ENCODE data around the gene GCLC. TPM values are rescaled to one million over a fixed set of nuclear protein-coding genes. Genes with fewer than 3 reads are reported as not detected.

GCLC gene
- total and polyA plus RNA-seq, 5 donors from 2014 or later: 8.0 to 19.9 (median 9.6) TPM

DNA sequence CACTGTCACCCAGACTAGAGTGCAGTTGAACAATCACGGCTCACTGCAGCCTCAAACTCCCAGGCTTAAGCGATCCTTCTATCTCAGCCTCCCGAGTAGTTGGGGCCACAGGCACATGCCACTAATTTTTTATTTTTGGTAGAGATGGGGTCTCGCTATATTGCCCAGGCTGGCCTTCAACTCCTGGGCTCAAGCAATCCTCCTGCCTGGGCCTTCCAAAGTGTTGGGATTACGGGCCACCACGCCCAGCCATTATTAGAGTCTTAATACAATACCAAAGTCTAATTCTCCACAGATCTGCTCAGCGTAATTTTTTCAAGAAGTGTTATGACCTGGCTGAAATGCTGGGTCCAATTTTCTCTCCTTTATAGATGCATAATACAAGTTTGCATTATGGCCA is 3.0 kb downstream of the GCLC start:
- no peaks in the 10 kb centered on the region for H3K9me3 Mint-ChIP-seq
- no peaks in the 10 kb centered on the region for H3K27me3 Mint-ChIP-seq
- no peaks in the 10 kb centered on the region for H3K9me3 ChIP-seq (ENCODE audit: control insufficient read depth in 2 of 2, low read length in 2 of 2)
- H3K27ac ChIP-seq (ENCODE audit: insufficient read depth, low read length, poor library complexity, severe bottlenecking): no peak overlapping the region
- no peaks in the 10 kb centered on the region for H3K27me3 ChIP-seq (ENCODE audit: control insufficient read depth, insufficient read depth, low read length)
- no peak for ATAC-seq (ENCODE audit: low read depth in 2 of 2)
- peaks cover 34% of the 10 kb centered on the region for H3K4me1 ChIP-seq (ENCODE audit: control insufficient read depth, insufficient read depth, low read length, poor library complexity, severe bottlenecking)
- H3K4me3 ChIP-seq (ENCODE audit: low read depth, low read length): no peak overlapping the region
- DNase-seq: no peak
- H3K36me3 Mint-ChIP-seq: peaks cover 16% of the 10 kb centered on the region
- peaks cover 33 to 77% (median 60%) of the 10 kb centered on the region in 4 donors for H3K4me1 Mint-ChIP-seq
- no peaks in the 10 kb centered on the region for H3K36me3 ChIP-seq (ENCODE audit: control insufficient read depth, insufficient read depth, low read length)
- H3K27ac Mint-ChIP-seq: no peak overlapping the region
- H3K4me3 Mint-ChIP-seq: peak overlapping the region in 3 of 4 donors; percentile 38 to 46 (median 38)

- no peaks in the 10 kb centered on the region for H3K27me3 ChIP-seq (ENCODE audit: control insufficient read depth, insufficient read depth, low read length)
- Mint-ChIP-seq H3K4me3 (peak overlapping the region in 3 of 4 donors; percentile 0 to 54 (median 3)), H3K4me1 (peaks cover 34 to 77% (median 52%) of the 10 kb centered on the region in 4 donors)
These were observed 4.7 kb downstream of the GCLC start for GRCh38 chr6:53540129-53540692.

DNA sequence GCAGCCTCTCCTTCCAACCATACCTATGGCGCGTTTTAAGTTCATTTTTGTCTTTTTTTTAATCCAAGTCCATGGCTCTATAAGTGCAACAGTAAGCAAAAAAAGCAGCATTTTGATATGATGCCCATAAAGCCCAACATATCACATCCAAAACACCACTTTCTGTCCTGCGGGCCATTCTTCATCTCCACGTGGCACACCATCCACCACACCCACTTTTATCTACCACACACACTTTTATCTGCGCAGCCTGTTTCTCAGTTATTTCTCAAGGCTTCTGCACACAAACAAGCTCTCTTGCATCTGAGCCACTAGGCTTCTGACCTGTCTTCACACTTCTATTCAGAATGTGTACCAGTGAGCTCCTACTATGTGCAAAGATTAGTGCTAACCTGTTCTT is 5.3 kb downstream of the GCLC start:
- Mint-ChIP-seq H3K4me1 (peaks cover 30 to 74% (median 49%) of the 10 kb centered on the region in 4 donors), H3K27ac (no peak overlapping the region), H3K36me3 (peaks cover 18% of the 10 kb centered on the region), H3K27me3 (no peaks in the 10 kb centered on the region), H3K4me3 (peak overlapping the region in 2 of 4 donors; percentile 28 to 44), H3K9me3 (no peaks in the 10 kb centered on the region)
- H3K4me1 ChIP-seq (ENCODE audit: control insufficient read depth, insufficient read depth, low read length, poor library complexity, severe bottlenecking): peaks cover 23% of the 10 kb centered on the region
- H3K9me3 ChIP-seq (ENCODE audit: control insufficient read depth in 2 of 2, low read length in 2 of 2): no peaks in the 10 kb centered on the region
- H3K27me3 ChIP-seq (ENCODE audit: control insufficient read depth, insufficient read depth, low read length): no peaks in the 10 kb centered on the region
- ATAC-seq (ENCODE audit: low read depth in 2 of 2) (no peak), DNase-seq (no peak)
- H3K27ac ChIP-seq (ENCODE audit: insufficient read depth, low read length, poor library complexity, severe bottlenecking): no peak overlapping the region
- H3K4me3 ChIP-seq (ENCODE audit: low read depth, low read length): no peak overlapping the region
- H3K36me3 ChIP-seq (ENCODE audit: control insufficient read depth, insufficient read depth, low read length): no peaks in the 10 kb centered on the region

More at GRCh38 chr6:53540129-53540692, 4.7 kb downstream of the GCLC start:
- Mint-ChIP-seq H3K36me3 (peaks cover 18% of the 10 kb centered on the region), H3K27me3 (no peaks in the 10 kb centered on the region), H3K9me3 (no peaks in the 10 kb centered on the region), H3K27ac (no peak overlapping the region)
- ATAC-seq (ENCODE audit: low read depth in 2 of 2): no peak
- Histone ChIP-seq H3K4me1 (ENCODE audit: control insufficient read depth, insufficient read depth, low read length, poor library complexity, severe bottlenecking) (peaks cover 27% of the 10 kb centered on the region), H3K36me3 (ENCODE audit: control insufficient read depth, insufficient read depth, low read length) (no peaks in the 10 kb centered on the region), H3K27ac (ENCODE audit: insufficient read depth, low read length, poor library complexity, severe bottlenecking) (no peak overlapping the region), H3K9me3 (ENCODE audit: control insufficient read depth in 2 of 2, low read length in 2 of 2) (no peaks in the 10 kb centered on the region), H3K4me3 (ENCODE audit: low read depth, low read length) (no peak overlapping the region)
- no peak for DNase-seq

- H3K27me3 Mint-ChIP-seq: no peaks in the 10 kb centered on the region
- H3K9me3 Mint-ChIP-seq: no peaks in the 10 kb centered on the region
- H3K27ac Mint-ChIP-seq: no peak overlapping the region
- Histone ChIP-seq H3K27me3 (ENCODE audit: control insufficient read depth, insufficient read depth, low read length) (no peaks in the 10 kb centered on the region), H3K36me3 (ENCODE audit: control insufficient read depth, insufficient read depth, low read length) (no peaks in the 10 kb centered on the region), H3K4me1 (ENCODE audit: control insufficient read depth, insufficient read depth, low read length, poor library complexity, severe bottlenecking) (peaks cover 4% of the 10 kb centered on the region), H3K4me3 (ENCODE audit: low read depth, low read length) (no peak overlapping the region), H3K9me3 (ENCODE audit: control insufficient read depth in 2 of 2, low read length in 2 of 2) (no peaks in the 10 kb centered on the region), H3K27ac (ENCODE audit: insufficient read depth, low read length, poor library complexity, severe bottlenecking) (no peak overlapping the region)
- H3K4me3 Mint-ChIP-seq: no peak overlapping the region
- peaks cover 29 to 69% (median 53%) of the 10 kb centered on the region in 4 donors for H3K4me1 Mint-ChIP-seq
- ATAC-seq (ENCODE audit: low read depth in 2 of 2) (no peak), DNase-seq (no peak)
- H3K36me3 Mint-ChIP-seq: peaks cover 18% of the 10 kb centered on the region
These were observed 8.3 kb downstream of the GCLC start for GRCh38 chr6:53536561-53536960.

GRCh38 chr6:53532942-53533341 is 12.0 kb downstream of the GCLC start:
- H3K9me3 ChIP-seq (ENCODE audit: control insufficient read depth in 2 of 2, low read length in 2 of 2): no peaks in the 10 kb centered on the region
- Mint-ChIP-seq H3K36me3 (peaks cover 3% of the 10 kb centered on the region), H3K27me3 (no peaks in the 10 kb centered on the region), H3K4me3 (no peak overlapping the region), H3K4me1 (peaks cover 29 to 53% (median 43%) of the 10 kb centered on the region in 4 donors), H3K27ac (no peak overlapping the region), H3K9me3 (no peaks in the 10 kb centered on the region)
- no peak overlapping the region for H3K4me3 ChIP-seq (ENCODE audit: low read depth, low read length)
- no peak for ATAC-seq (ENCODE audit: low read depth in 2 of 2)
- no peaks in the 10 kb centered on the region for H3K36me3 ChIP-seq (ENCODE audit: control insufficient read depth, insufficient read depth, low read length)
- no peak for DNase-seq
- H3K27ac ChIP-seq (ENCODE audit: insufficient read depth, low read length, poor library complexity, severe bottlenecking): no peak overlapping the region
- H3K4me1 ChIP-seq (ENCODE audit: control insufficient read depth, insufficient read depth, low read length, poor library complexity, severe bottlenecking): peaks cover 4% of the 10 kb centered on the region
- no peaks in the 10 kb centered on the region for H3K27me3 ChIP-seq (ENCODE audit: control insufficient read depth, insufficient read depth, low read length)

GRCh38 chr6:53532061-53532797 is 12.7 kb downstream of the GCLC start:
- Mint-ChIP-seq H3K36me3 (peaks cover 3% of the 10 kb centered on the region), H3K4me1 (peaks cover 29 to 60% (median 43%) of the 10 kb centered on the region in 4 donors), H3K27me3 (no peaks in the 10 kb centered on the region), H3K4me3 (peak overlapping the region in 3 of 4 donors; percentile 29 to 57 (median 34)), H3K27ac (peak overlapping the region in 1 of 3 donors; percentile 41), H3K9me3 (no peaks in the 10 kb centered on the region)
- Histone ChIP-seq H3K4me3 (ENCODE audit: low read depth, low read length) (peak overlapping the region; percentile 9), H3K27me3 (ENCODE audit: control insufficient read depth, insufficient read depth, low read length) (no peaks in the 10 kb centered on the region), H3K36me3 (ENCODE audit: control insufficient read depth, insufficient read depth, low read length) (no peaks in the 10 kb centered on the region), H3K27ac (ENCODE audit: insufficient read depth, low read length, poor library complexity, severe bottlenecking) (no peak overlapping the region), H3K4me1 (ENCODE audit: control insufficient read depth, insufficient read depth, low read length, poor library complexity, severe bottlenecking) (peaks cover 4% of the 10 kb centered on the region), H3K9me3 (ENCODE audit: control insufficient read depth in 2 of 2, low read length in 2 of 2) (no peaks in the 10 kb centered on the region)
- peak in 1 of 3 donors; percentile 37 for DNase-seq
- ATAC-seq (ENCODE audit: low read depth in 2 of 2): no peak

DNA sequence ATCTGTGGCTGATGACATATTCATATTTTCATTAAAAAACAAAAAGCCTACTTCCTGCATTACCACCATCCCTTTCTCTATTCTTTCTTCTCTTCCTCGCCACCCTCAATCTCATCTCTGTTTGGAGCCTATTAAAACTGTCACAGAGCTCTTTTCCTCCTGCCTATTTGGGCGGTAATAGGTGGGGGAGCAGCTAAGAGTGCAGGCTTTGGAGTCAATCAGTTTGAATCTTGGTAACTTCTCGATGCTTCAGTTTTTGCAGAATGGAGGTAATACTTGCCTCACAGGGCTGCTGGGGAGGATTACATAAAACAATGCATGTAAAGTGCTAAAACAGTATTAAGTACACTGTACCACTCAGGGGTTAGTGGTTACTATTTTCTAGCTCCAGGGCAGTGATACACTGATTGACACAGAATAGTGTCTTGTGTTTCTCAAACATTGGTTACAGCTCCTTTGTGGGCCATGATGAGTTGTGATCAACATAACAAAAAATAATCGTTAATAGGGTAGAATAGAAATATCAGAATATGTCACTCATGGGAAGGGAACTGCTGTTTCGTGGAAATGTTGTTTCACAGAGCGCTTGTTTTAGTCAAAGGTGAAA is 14.0 kb downstream of the GCLC start:
- Histone ChIP-seq H3K27ac (ENCODE audit: insufficient read depth, low read length, poor library complexity, severe bottlenecking) (no peak overlapping the region), H3K27me3 (ENCODE audit: control insufficient read depth, insufficient read depth, low read length) (no peaks in the 10 kb centered on the region), H3K36me3 (ENCODE audit: control insufficient read depth, insufficient read depth, low read length) (no peaks in the 10 kb centered on the region), H3K4me1 (ENCODE audit: control insufficient read depth, insufficient read depth, low read length, poor library complexity, severe bottlenecking) (peaks cover 4% of the 10 kb centered on the region), H3K9me3 (ENCODE audit: control insufficient read depth in 2 of 2, low read length in 2 of 2) (no peaks in the 10 kb centered on the region), H3K4me3 (ENCODE audit: low read depth, low read length) (no peak overlapping the region)
- Mint-ChIP-seq H3K36me3 (peaks cover 3% of the 10 kb centered on the region), H3K27me3 (no peaks in the 10 kb centered on the region), H3K27ac (no peak overlapping the region), H3K4me3 (no peak overlapping the region), H3K9me3 (no peaks in the 10 kb centered on the region), H3K4me1 (peaks cover 24 to 55% (median 43%) of the 10 kb centered on the region in 4 donors)
- DNase-seq (no peak), ATAC-seq (ENCODE audit: low read depth in 2 of 2) (no peak)
